Keratinocyte (primary cell): Measurements from ENCODE around the gene PRKN.

Experiments
- CTCF ChIP-seq, 3 experiments: IDR thresholded peaks in 1 of 3; conservative IDR thresholded peaks in 1 of 3; optimal IDR thresholded peaks in 1 of 3; 2 replicates in 2 of 3; 3 replicates in 1 of 3; pipeline versions ENCODE3 to v1.5.1; 2011; ENCODE audit warnings: low read length in 3 of 3, mild to moderate bottlenecking in 3 of 3, moderate library complexity in 2 of 3, control low read depth in 1 of 3, inconsistent platforms in 1 of 3; ENCODE audit not compliant: insufficient read depth in 2 of 3; ENCODE audit errors: extremely low read depth in 1 of 3
- EZH2 ChIP-seq: IDR thresholded peaks from one replicate; pipeline ENCODE4 v1.6.1; 2012; ENCODE audit warnings: inconsistent platforms, mild to moderate bottlenecking, low read length, moderate library complexity

GRCh38 chr6:161407581-161407980 lies 1320.0 kb downstream of the PRKN start:
- TF ChIP-seq CTCF (optimal IDR thresholded peaks at IDR 0.05 in 1 of 3, IDR thresholded peaks at IDR 0.05 in 1 of 3, conservative IDR thresholded peaks at IDR 0.05 in 1 of 3; ENCODE audit: extremely low read depth in 1 of 3, insufficient read depth in 2 of 3, low read length in 3 of 3), result no peak
- TF ChIP-seq EZH2, result no peak
